ENCODE results near the gene METTL18. TPM values are rescaled to one million over a fixed set of nuclear protein-coding genes. Genes with fewer than 3 reads are reported as not detected.

Gene METTL18
- total RNA-seq, 1 donor from 2014 or later: 11.0 TPM

DNA sequence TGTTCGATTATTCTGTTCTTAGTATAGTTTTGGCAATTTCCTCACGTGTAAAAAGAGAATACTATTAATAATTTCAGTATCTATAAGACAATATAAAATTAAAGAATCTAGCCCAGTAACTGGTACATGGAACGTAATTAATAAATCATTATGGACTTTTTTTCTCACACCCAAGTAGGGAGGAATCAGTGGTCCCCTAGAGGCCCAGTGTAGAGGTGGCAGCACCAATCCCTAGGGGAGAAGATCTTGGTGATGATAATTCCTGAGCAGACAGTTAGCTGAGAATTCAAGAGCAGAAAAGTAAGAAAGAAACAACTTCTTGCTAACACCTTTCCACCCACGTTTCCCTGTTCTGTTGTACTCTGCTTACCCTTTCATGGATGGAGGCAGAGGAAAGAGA lies 41.2 kb downstream of the METTL18 start:
- Mint-ChIP-seq H3K36me3 (no peaks in the 10 kb centered on the region), H3K27ac (no peak overlapping the region), H3K4me3 (no peak overlapping the region), H3K9me3 (no peaks in the 10 kb centered on the region), H3K27me3 (no peaks in the 10 kb centered on the region), H3K4me1 (ENCODE audit: unreplicated experiment) (no peaks in the 10 kb centered on the region)
- no peak for DNase-seq (ENCODE audit: extremely low spot score, unreplicated experiment)
- TF ChIP-seq, protein P1, sequence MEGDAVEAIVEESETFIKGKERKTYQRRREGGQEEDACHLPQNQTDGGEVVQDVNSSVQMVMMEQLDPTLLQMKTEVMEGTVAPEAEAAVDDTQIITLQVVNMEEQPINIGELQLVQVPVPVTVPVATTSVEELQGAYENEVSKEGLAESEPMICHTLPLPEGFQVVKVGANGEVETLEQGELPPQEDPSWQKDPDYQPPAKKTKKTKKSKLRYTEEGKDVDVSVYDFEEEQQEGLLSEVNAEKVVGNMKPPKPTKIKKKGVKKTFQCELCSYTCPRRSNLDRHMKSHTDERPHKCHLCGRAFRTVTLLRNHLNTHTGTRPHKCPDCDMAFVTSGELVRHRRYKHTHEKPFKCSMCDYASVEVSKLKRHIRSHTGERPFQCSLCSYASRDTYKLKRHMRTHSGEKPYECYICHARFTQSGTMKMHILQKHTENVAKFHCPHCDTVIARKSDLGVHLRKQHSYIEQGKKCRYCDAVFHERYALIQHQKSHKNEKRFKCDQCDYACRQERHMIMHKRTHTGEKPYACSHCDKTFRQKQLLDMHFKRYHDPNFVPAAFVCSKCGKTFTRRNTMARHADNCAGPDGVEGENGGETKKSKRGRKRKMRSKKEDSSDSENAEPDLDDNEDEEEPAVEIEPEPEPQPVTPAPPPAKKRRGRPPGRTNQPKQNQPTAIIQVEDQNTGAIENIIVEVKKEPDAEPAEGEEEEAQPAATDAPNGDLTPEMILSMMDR (conservative IDR thresholded peaks at IDR 0.05): peak; percentile 44

DNA sequence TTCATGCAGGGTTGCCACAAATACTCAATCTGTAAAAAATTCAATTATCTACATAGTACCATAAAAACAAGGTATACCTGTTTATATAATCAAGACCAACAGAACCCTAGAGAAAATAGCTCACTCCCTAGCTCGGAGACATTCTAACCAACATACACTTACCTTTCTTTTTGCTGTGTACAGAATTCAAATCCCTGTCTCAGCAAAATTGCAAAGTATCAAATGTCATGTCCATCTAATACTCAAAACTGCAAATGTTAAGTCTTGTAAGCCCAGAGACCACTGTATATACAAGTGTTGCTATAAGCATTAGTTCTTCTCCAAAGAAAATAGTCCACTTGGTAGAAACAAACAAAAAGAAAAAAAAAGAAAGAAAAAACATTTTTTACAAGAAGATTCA lies 44.7 kb downstream of the METTL18 start:
- Mint-ChIP-seq H3K36me3 (no peaks in the 10 kb centered on the region), H3K4me3 (no peak overlapping the region), H3K27me3 (no peaks in the 10 kb centered on the region), H3K4me1 (ENCODE audit: unreplicated experiment) (no peaks in the 10 kb centered on the region), H3K27ac (no peak overlapping the region), H3K9me3 (no peaks in the 10 kb centered on the region)
- TF ChIP-seq, protein P1 (conservative IDR thresholded peaks at IDR 0.05): no peak
- no peak for DNase-seq (ENCODE audit: extremely low spot score, unreplicated experiment)

DNA sequence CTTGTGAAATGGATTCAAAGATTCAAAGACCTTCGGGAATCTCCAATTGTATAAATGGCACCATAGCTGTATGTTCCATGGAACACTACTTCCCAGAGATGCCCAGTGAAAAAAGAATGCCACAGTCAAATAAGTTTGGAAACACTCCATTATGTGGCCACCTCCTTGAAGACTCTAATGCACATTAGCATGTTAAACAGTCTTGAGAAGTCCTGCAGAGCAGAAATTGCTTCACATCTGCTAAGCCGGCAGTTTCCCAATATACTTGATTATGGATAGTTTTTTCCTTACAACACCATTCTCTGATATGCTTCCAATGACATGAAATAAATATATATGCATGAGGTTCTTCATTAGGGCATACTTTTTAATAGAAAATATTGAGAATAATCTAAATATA lies 48.2 kb downstream of the METTL18 start:
- Mint-ChIP-seq H3K27ac (no peak overlapping the region), H3K4me1 (ENCODE audit: unreplicated experiment) (peaks cover 1% of the 10 kb centered on the region)

DNA sequence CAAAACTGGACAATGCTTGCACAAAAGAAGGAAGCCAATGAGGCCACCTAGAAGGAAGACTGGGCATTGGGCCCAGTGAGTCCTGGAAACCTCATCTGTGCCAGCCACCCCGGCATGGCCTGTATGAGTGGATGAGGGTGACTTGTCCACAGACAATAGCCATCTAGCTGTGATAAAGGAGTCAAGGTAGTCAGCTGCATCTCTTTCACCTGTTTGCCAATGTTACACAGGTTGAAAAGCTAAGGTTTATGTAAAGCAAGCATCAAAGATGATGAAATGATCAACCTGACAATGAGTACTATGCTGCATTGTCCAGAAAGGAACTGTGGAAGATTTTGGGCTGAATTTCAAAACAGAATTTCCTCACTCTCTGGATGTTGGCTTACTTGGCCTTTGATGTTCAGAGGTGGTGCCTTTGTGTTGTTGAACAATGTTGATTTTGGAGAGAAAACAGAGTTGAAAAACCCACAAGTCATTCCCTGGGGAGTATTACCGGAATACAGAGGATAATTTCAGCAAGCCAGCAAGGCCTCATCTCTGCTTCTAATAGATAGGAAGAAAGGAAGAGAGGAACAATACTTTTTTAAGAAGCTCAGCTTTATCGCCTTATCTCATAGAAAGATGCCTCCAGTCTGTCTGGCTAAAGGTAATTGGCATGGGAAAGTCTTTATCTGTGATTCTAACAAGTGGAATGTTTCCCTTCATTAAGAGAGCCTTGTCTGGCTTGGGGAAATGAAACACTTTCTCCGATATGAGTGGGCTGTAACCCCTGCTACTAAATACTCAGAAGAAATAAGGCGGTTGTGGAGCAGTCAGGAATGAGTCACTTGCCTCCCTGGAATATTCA lies 49.5 kb downstream of the METTL18 start:
- no peak overlapping the region for H3K27ac Mint-ChIP-seq
- TF ChIP-seq, protein P1 (conservative IDR thresholded peaks at IDR 0.05): no peak
- no peaks in the 10 kb centered on the region for H3K9me3 Mint-ChIP-seq
- H3K4me3 Mint-ChIP-seq: no peak overlapping the region
- H3K4me1 Mint-ChIP-seq (ENCODE audit: unreplicated experiment): peaks cover 8% of the 10 kb centered on the region
- no peak for DNase-seq (ENCODE audit: extremely low spot score, unreplicated experiment)
- H3K27me3 Mint-ChIP-seq: no peaks in the 10 kb centered on the region
- H3K36me3 Mint-ChIP-seq: no peaks in the 10 kb centered on the region

More for the DNA sequence above, 48.2 kb downstream of the METTL18 start:
- H3K36me3 Mint-ChIP-seq: no peaks in the 10 kb centered on the region
- no peaks in the 10 kb centered on the region for H3K9me3 Mint-ChIP-seq
- H3K4me3 Mint-ChIP-seq: no peak overlapping the region
- H3K27me3 Mint-ChIP-seq: no peaks in the 10 kb centered on the region
- DNase-seq (ENCODE audit: extremely low spot score, unreplicated experiment): no peak
- TF ChIP-seq, protein P1 (conservative IDR thresholded peaks at IDR 0.05): no peak

Other genes with a start within 250 kb of the METTL18 start
- gene F5, start 208.4 kb downstream of the METTL18 start, total RNA-seq (ENCODE audit: low replicate concordance): 5.5 and 6.0 TPM in 2 replicates
- gene SELP, start 164.8 kb downstream of the METTL18 start, total RNA-seq (ENCODE audit: low replicate concordance): 0.31 TPM in 1 of 2 replicates, not detected in the other
- 0.17 TPM in 1 of 2 replicates, not detected in the other for gene SELL, start 83.3 kb downstream of the METTL18 start, total RNA-seq (ENCODE audit: low replicate concordance)
- gene SELE, start 60.8 kb downstream of the METTL18 start, total RNA-seq (ENCODE audit: low replicate concordance): 0.12 TPM in 1 of 2 replicates, not detected in the other
- 12.4 and 12.6 TPM in 2 replicates for gene SCYL3, start 99.0 kb upstream of the METTL18 start, total RNA-seq (ENCODE audit: low replicate concordance)